PFSK-1 (cell line): ENCODE results near the gene PAFAH1B2.
A peak's percentile ranks its signal among the peaks of the same experiment; 100 is the strongest.

Experiments
- FOXP2 ChIP-seq: optimal IDR thresholded peaks from 2 replicates; pipeline ENCODE3; 2011; ENCODE audit warnings: borderline replicate concordance, control low read depth, inconsistent platforms; ENCODE audit not compliant: insufficient read depth; ENCODE audit errors: extremely low read length, extremely low read depth
- POLR2AphosphoS5 ChIP-seq: IDR thresholded peaks from 2 replicates; pipeline ENCODE4 v1.6.1; 2012; ENCODE audit warnings: low read depth, mild to moderate bottlenecking, control low read depth, low read length, moderate library complexity
- REST ChIP-seq, 2 experiments: IDR thresholded peaks; 2 replicates each; pipeline versions ENCODE4 v1.6.1 to v1.8.0; 2011 to 2012; ENCODE audit warnings: low read depth in 2 of 2, low read length in 2 of 2, control low read depth in 1 of 2, inconsistent platforms in 1 of 2, mild to moderate bottlenecking in 1 of 2, moderate library complexity in 1 of 2; ENCODE audit not compliant: insufficient read depth in 1 of 2
- SIN3A ChIP-seq: IDR thresholded peaks from 2 replicates; pipeline ENCODE4 v1.6.1; 2012; ENCODE audit warnings: mild to moderate bottlenecking, low read length, moderate library complexity, borderline replicate concordance; ENCODE audit not compliant: insufficient read depth
- TAF1 ChIP-seq: IDR thresholded peaks from 2 replicates; pipeline ENCODE4 v1.6.1; 2012; ENCODE audit warnings: low read length, control low read depth, borderline replicate concordance; ENCODE audit not compliant: insufficient read depth

Gene PAFAH1B2

GRCh38 chr11:117098269-117099232 lies 45.5 kb upstream of the PAFAH1B2 start, which contains the start of gene SIK3:
Gene SIK3 (minus strand): TSS chr11:117098428. CDS start chr11:117098415, 13 bp downstream.
- peak; percentile 43; the same call in 1 of the 2 replicates for TF ChIP-seq POLR2AphosphoS5
- TF ChIP-seq FOXP2 = peak; percentile 88
- peak; percentile 71; the same call in 1 of the 2 replicates for TF ChIP-seq TAF1
- TF ChIP-seq SIN3A = no peak; the same call in 1 of the 2 replicates
- TF ChIP-seq REST (IDR thresholded peaks at IDR 0.05; ENCODE audit: insufficient read depth in 1 of 2, low read depth in 2 of 2, low read length in 2 of 2) = no peak

DNA sequence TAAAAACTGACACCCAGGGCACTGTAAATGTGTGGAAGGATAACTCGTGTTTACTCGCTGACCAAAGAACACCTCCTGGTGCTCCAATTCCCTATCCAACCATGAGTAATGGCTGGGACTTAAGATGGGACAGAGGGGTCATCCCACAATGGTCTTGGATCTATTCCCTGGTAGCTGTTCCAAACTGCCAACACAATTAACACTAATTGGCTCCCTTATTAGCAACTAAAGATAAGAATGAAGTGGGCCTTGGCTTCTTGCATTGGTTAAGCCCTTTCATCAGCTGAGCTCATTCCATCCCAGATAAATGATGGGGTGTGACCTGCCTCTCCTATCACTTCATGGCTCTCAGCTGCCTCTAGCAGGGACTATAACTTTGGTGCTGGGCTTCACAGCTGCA lies 44.4 kb upstream of the PAFAH1B2 start:
- TF ChIP-seq TAF1 (no peak), SIN3A (no peak), POLR2AphosphoS5 (no peak), FOXP2 (no peak), REST (IDR thresholded peaks at IDR 0.05; ENCODE audit: insufficient read depth in 1 of 2, low read depth in 2 of 2, low read length in 2 of 2) (no peak)

GRCh38 chr11:117100556-117100955 lies 43.5 kb upstream of the PAFAH1B2 start:
- TF ChIP-seq REST (IDR thresholded peaks at IDR 0.05; ENCODE audit: insufficient read depth in 1 of 2, low read depth in 2 of 2, low read length in 2 of 2) (no peak), SIN3A (no peak), POLR2AphosphoS5 (no peak), FOXP2 (no peak), TAF1 (no peak)

DNA sequence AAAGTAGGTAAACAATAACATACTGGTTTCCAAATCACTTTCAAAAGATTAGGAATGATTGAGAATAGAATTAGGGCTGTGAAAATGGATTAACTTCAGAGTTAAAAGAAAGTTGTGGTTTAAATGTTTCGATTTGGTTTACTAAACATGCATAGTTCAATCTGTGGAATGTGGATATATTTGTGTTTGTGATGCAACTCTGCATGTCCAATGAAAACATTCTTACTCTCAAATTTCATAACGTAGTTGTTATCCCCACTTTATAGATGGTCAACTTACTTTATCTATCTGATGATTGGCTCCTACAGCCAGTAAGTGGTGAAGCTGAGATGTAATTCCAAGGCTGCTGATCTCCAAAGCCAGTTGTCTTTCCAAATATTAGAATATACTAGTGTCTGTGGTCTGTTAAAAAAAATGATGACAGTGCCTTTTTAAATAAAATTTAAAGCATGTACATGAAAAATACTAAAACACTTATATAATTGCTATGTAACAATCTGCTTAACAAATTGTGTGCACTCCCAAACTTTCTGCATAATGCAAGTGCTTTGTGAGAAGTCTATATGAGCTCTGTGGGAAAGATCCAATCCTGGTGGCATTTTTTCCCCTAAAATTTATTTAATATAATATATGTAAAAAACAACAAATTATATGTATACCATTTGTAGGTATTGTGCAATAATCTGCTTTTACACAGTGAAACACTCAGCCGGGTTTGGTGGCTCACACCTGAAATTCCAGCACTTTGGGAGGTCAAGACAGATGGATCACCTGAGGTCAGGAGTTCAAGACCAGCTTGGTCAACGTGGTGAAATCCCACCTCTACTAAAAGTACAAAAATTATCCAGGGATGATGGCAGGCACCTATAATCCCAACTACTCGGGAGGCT lies 36.1 kb upstream of the PAFAH1B2 start:
- TF ChIP-seq FOXP2 = no peak
- no peak for TF ChIP-seq SIN3A
- no peak for TF ChIP-seq POLR2AphosphoS5
- TF ChIP-seq TAF1 = no peak
- no peak for TF ChIP-seq REST (IDR thresholded peaks at IDR 0.05; ENCODE audit: insufficient read depth in 1 of 2, low read depth in 2 of 2, low read length in 2 of 2)
